ENCODE results near the gene NOS1AP.
A peak's percentile ranks its signal among the peaks of the same experiment; 100 is the strongest.
"Not testable (repeated sequence)": the region's sequence is repeated elsewhere in the genome, so short reads cannot be mapped to it uniquely, and the experiment has no call there.

The NOS1AP gene

DNA sequence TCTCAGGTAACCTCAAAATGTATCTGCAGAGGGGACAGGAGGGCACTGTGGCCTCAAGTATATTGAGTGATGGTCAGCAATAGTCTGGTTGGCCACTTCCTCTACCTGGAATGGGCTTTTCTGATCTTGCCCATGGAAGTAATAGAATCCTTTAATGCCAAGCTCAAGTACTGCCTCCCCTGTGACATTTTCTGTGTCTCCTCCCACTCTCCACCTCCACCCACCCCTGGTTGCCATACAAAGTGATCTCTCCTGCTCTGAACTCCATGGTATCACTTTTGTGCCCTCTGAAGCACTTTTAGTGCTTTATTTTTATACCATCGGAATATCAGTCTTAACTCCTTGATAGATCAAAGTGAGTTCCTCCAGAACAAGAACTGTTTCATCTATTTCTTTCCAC lies 9.2 kb upstream of the NOS1AP start:
- no peak for DNase-seq

DNA sequence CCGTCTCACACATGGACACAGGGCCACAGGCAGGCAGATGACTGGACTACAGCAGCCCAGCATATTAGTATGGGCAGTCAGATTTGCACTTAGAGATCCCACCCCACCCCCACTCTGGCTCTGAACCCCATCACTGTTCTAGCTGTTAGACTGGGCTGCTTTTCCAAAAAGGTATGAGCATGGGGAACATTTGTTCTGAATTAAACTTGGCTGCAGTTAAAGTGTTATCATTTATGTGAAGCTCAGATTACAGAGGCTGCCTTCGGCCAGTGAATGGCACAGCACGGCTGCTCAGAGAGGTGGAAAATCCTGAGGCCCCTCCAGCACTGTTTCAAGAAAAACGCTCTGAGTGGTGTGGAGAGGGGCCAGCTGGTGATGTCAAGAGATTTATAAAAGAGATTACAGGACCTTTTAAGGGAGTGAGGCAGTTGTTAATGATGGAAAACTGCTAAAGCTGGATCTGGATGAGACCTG lies 6.9 kb upstream of the NOS1AP start:
- DNase-seq = no peak

DNA sequence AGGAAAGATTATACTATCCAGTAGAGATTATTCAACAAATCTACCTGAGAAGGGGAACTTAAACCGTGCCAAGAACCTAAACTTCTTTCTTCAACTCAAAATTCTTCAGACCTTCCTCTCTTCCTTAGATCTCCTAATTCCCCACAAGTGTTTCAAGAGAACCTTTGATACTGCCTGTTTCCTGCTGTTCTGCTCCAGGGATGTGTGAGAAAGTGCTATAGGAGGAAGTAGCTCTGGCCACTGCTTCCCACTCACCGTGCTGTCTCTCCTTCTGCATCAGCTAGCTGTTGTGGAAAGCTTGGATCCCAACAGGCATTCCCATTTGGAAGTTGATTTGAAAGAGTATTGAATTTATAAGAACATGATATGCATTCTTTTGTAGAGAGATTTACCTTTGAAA lies 4.5 kb upstream of the NOS1AP start:
- no peak for DNase-seq

DNA sequence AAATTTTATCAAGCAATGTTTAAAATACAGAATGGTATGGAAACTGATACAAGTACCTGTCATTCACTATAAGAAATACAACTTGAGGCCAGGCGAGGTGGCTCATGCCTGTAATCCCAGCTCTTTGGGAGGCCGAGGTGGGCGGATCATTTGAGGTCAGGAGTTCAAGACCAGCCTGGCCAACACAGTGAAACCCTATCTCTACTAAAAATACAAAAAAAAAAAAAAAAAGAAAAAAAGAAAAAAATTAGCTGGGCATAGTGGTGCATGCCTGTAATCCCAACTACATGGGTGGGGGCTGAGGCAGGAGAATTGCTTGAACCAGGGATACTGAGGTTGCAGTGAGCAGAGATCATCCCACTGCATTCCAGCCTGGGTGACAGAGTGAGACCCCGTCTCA lies 2.7 kb upstream of the NOS1AP start:
- not testable (repeated sequence) for DNase-seq

DNA sequence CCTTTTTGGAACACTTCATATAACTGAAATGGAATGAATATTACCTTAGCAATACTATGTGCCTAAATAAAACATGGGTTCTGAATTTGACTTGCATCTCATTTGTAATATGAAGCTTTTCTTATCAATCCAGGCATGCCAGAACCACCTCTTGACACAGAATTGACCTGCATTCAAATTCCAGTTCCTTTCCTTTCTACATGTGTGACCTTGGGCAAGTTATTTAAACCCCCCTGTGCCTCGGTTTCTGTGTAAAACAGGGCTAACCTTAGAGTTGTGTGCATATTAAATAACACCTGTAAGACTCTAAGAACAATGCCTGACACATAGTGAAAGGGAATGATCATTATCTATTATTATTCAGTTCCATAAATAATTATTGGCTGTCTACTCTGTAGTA lies 2.0 kb upstream of the NOS1AP start:
- DNase-seq = no peak

DNA sequence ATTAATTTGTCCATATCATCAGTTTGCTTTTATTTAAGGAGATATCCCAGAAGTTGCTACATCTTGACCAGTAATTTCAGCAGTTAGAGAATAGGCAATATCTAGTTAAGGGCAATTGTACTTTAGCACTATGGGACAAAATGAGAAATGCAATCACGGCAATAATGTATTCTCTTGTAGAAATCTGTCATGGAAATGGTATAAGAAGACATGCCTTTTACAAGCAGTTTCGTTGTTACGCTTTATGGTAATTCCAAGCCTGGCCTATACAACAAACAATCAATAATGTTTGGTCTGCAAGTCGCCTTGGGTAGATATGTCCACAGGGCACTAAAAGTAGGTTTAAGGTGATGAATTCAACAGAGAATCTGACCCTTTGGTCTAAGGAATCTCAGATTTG lies 1.2 kb upstream of the NOS1AP start:
- DNase-seq = no peak

DNA sequence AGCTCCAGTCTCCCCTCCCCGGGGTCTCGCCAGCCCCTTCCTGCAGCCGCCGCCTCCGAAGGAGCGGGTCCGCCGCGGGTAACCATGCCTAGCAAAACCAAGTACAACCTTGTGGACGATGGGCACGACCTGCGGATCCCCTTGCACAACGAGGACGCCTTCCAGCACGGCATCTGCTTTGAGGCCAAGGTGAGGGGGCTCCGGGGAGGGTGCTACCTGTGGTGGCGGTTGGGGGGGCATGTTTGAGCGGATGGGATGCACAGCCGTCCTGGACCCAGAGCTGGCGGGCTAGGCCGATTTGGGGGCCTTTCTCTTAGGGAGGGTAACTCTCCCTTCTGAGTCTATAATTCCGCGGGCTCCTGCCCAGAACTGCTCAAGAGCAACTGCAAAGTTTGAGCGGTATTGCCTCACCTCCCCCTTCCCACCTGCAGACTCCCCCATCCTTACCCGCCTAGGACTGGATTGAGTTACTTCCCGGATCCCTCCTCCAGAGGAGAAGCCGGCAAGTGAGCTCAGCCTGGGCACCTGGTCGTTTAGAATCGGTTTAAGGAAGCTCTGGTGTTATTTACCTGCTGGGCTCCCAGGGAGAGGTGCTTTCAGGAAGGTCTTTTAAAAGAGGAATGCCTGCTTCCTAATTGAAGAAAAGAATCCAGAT lies 730 bp downstream of the NOS1AP start:
- DNase-seq = no peak

DNA sequence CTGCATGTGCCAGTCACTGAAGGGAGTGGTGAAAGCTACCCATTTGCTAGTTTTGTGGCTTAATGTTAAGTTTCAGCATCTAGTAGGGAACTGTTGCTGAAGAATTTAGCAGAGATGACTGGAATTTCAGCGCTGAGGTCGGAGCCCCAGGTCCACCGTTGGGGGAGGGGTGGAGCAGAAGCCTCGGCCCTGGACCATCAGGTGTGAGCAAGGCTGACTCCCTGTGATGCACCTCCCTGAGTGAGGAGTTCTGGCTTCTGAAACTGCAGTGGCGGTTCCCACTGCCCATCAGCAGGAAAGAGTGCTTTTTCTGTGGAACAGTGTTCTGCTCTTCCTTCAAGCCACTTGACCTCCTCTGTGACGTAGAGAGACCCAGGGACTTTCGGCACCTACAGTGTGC lies 1.3 kb downstream of the NOS1AP start:
- no peak for DNase-seq

DNA sequence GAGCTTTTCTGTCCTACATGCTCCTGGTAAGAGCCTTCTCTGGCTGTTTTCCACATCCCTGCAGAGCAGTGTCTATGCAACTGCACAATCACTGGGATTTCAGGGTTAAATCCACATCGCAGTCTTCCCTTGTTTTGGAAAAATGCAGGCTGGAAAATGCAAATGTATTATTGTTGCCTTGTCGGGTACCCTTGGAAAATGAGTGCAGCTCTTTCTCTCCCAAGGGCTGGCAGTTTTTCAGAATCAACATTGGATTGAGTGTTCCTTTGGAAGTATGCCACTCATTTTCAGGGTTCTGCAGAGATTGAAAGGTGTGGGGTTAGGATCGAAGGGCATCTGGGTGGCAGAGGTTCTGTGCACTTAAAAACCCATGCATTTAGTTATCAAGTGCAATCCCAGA lies 3.2 kb downstream of the NOS1AP start:
- DNase-seq = no peak

DNA sequence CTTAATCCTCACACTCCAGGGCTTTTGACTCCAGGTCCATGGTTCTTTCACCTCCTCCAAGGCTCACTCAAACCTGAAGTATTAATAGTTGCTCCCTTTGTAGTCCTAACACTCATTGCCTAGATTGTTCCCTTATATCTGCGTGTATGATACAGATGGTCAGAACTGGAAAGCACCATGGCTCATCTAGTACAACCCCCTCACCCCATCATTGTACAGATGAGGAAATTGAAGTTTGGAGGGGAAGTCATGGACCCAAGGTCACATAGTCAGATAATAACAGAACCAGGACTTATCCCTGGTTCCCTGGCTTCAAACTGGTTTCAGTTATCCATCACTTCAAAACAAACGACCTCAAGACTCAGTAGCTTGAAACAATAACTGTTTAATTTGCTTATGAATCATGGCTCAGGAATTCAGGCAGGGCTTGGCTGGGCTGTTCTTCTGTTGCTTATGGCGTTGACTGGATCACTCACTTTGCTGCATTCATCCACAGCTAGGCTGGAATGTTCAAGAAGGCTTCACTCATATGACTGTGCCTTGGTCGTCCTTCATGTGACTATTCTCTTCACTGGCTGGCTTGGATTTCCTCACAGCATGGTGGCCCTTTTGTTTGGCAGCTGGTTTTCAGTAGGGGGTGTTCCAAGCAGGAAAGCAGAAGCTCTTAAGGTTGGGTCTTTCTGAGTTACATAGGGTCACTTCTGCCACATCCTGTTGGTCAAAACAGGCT lies 5.0 kb downstream of the NOS1AP start:
- DNase-seq = no peak

DNA sequence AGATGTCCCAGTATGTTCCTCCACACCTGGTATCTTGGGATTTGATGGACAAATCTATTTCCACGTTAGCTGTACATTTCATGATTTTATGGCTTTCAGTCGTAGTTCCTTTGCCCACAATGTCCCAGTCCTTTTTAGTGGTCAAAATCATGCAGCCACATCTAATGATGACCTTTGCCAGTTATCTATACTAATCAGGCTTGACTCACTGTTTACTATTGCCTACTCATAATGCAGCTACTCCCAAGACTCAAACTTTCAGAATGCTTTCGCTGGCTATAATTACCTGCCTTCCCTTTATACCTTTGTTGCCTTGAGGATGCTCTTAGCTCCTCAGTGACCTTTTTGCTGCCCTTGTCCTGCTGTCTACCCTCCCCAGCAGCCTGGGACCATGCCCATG lies 6.4 kb downstream of the NOS1AP start:
- no peak for DNase-seq

DNA sequence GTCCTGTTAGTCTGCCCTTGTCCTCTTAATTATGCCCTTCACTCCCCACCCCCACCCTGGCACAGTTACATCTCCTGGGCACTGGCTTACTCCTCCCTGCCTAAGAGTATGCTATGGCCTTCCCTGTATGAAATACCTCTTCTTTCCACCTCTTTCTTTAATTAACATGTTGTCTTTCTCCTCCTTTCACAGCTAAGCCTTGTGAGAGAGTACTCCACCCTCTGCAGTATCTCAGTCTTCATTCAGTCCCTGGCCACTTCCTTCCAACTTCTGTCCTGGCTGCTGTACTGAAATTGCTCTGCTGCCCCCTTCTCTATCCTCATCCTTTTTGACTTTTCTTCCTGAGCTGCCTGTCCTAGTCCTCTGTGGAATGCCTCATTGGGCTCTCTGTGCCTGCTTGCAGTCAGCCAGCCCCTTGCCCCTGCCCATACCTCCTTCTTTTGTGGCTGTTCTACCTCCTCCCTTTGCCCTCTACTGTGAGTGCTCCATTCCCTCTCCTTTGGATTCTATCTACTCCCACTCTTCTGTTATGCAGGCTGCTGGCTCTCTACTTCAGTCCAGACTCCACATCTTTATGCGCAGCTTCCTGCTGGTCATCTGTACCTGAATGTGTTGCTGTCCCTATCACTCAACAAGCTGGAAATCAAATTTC lies 8.3 kb downstream of the NOS1AP start:
- no peak for DNase-seq

DNA sequence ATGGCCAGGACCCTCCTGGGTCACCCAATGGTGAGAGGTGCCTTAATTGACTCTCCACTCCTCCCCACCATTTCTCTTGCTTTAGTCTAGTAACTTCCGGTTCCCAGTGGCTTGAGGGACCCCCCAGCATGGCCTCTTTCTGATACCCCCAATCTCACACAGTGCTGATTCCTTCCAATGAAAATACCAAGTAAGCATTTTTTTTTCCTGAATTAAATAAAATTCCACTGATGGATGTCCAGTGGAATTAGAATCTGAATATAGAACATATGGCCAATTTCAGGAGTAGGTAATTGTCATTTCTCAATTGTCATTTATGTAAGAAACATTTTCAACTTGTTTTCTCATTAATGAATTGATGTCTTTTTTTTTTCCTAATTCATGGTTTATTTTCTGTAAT lies 9.5 kb downstream of the NOS1AP start:
- no peak for DNase-seq

DNA sequence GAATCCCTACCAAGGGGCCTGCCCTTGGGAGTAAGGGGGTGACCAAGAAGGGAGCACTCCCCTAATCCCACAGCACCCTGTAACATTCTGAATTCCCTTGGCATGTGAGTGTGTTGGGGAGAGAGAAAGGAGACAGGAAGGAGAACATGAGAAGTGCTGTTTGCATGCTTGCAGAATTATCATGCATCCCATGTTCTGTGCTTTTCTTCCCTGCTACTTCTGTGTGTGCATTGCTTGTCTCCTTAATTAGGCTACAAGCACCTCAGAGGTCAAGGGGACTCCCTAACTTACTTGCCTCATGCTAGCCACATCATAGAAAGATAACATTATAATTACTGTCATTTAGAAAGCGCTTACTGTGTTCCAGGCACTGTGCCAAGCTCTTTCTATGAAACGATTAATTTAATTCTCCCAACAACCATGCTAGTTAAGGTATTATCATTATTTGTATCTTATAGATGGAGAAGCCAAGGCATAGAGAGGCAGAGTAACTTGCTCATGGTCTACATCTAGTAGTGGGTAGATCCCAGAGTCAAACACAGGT lies 11.1 kb downstream of the NOS1AP start:
- peak; percentile 22 for DNase-seq

DNA sequence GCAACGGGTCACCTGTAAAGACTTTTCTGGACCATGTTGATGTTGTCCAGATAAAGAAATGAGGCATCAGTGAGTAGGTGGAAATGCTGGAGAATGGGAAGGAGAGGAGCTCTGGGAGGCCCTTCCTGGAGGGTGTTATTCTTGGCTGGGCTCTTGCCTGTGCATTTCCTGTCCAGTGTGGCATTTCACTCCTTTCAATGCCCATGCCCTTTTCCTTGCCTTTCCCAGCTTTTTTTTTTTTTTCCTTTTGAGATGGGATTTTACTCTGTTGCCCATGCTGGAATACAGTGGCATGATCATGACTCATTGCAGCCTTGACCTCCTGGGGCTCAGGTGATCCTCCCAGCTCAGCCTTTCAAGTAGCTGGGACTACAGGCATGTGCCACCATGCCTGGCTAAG lies 11.8 kb downstream of the NOS1AP start:
- DNase-seq = no peak

DNA sequence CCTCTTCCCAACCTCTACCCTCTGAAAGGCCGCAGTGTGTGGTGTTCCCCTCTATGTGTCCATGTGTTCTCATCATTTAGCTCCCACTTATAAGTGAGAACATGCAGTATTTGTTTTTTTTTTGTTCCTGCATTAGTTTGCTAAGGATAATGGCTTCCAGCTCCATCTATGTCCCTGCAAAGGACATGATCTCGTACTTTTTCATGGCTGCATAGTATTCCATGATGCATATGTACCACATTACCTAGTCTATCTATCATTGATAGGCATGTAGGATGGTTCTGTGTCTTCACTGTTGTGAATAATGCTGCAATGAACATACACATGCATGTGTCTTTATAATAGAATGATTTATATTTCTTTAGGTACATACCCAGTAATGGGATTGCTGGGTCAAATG lies 12.6 kb downstream of the NOS1AP start:
- not testable (repeated sequence) for DNase-seq

DNA sequence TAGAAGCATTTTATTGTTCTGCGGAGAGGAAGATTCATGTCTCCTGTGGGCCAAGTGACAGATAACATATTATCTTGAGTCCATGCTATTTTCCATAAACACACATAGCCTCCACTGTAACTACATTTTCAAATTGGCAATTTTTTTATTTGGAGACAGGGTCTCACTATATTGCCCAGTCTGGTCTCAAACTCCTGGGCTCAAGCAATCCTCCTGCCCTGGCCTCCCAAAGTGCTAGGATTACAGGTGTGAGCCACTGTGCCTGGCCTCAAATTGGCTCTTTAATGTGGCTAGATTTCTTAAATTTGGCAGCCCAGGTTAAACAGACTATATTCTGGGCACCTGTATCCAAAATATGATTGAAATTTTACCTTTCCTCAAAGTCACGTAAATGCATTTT lies 13.8 kb downstream of the NOS1AP start:
- DNase-seq = no peak

DNA sequence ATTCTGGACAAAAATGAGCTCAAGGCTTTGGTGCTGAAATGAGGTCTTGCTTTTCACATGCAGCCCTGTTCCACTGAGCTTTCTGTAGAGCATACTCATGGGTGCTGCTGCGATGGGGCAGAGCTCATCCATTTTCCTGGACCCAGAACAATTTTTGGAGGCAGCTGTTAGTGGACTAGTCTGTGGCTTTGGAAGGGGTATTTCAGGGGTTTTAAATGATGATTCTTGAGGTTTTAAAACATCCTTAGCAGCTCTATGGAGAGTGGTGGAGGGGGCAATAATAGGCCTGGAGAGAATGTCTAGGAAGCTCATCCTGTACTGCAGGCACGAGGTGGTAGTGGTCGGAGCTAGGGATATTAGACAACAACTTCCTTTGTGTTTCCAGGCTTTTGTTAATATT lies 16.5 kb downstream of the NOS1AP start:
- no peak for DNase-seq

DNA sequence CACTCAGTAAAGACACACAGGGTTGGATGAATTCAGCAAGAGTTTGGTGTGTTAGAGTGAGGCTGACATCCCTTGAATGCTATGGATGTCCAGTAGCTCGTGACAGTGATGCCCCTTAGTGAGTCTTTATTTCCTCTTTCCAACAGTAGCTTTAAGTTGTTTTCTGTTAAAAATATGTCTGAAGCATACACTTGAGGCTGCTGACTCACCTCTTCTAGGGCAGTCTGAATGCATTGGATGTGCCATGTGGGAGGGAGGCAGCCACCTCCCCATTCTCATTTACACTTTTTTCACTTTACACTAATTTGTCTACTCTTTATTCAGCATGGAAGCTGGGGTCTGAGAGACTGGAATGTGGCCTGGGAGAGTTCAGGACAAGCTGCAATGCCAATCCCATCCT lies 17.6 kb downstream of the NOS1AP start:
- DNase-seq = no peak

DNA sequence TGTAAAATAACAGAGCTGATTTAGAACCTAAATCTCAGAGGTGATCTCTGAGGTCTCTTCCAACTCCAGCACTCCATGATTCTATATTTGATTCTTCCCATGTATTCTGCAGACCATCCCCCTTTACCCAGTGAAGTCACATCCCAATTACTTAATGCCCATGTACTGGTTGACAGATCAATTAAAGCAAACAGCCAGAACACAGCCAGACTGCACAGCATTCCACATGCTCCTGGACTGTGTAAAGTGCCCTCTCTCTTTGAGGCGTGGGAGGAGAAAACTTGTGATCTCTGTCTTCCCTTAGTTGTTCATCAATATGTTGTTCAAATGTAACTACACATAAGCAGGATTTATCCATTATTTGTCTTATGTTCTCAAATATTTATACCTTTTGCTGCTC lies 18.1 kb downstream of the NOS1AP start:
- no peak for DNase-seq

DNA sequence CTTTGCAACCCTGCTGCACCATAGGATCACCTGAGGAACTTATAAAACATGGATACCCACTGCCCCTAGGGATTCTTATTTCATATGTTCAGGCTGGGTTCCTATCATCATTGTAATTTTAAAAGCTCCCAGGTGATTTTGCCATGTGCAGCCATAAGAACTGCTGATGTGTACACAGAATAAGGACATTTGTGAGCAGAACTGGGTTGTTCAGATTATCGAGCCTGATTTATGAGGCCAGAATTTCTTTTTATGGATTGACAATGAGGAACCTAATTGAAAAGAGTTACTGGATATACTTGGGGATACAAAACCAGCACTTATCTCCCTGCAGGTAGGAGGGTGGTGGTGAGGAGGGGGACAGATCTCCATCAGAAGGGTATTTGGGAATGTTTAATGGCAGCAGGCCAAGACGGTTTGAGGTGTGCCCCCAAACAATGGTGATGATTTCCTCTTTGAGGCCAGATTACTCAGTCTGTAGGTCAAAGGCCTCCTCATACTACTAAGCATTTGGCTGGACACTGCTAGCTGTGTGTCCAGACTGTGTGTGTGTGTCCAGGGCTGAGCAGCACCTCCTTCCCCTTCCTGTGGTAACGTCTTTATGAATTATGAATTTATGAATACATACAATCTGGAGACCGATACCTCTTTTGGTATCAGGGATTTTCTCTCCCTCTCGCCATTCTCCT lies 18.9 kb downstream of the NOS1AP start:
- no peak for DNase-seq

DNA sequence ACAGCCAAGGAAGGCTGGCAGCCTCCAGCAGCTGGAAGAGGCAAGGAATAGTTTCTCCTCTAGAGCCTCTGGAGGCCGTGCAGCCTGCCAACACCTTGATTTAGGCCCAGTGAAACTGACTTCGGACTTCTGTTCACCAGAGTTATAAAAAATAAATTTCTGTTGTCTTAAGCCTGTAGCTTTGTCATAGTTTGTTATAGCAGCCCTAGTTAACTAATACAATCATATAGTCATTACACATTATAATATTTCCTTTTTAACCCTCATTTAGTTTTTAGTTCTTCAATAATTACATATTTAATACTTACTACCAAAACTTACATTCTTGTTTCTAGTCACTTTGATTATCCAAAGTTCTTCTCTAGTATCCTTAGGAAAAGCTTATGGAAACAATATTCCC lies 20.3 kb downstream of the NOS1AP start:
- no peak for DNase-seq

DNA sequence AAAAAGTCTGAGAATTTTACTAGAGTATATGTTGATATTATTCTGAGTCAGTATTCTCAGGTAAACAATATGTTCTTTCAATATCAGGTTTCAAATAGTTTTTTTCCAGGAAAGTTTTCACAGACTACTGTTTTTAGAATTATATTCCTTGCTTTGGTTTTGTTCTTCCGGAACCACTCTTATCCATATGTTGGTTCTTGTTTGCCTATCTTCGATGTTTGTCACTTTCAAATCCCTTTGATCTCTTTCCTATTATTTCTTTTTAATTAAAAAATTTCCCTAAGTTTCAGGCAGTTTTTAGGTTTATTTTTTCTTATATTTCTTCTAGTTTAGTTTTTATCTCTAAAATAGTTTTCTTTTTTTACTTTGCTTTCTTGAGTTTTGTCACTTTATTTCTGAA lies 20.9 kb downstream of the NOS1AP start:
- DNase-seq = no peak
